Bronchial epithelial cell (primary cell): ENCODE measurements around the gene MARCHF7. TPM values are rescaled to one million over a fixed set of nuclear protein-coding genes. Genes with fewer than 3 reads are reported as not detected.
A peak's percentile ranks its signal among the peaks of the same experiment; 100 is the strongest.
"Not testable (repeated sequence)": the region's sequence is repeated elsewhere in the genome, so short reads cannot be mapped to it uniquely, and the experiment has no call there.

ENCODE experiments used
- DNase-seq: peaks from one replicate; pipeline ENCODE4 v3.0.0-alpha.2; 2010; ENCODE audit warnings: low read depth
- FAIRE-seq: peaks from 2 replicates; lab custom pipeline; 2011; peaks lifted over from hg19 to GRCh38; lab: Jason Lieb, UNC
- H3K27me3 ChIP-seq: 2 replicates; pipeline ENCODE4 v1.5.1; 2011; ENCODE audit warnings: low read length; ENCODE audit not compliant: control insufficient read depth, insufficient read depth
- H3K36me3 ChIP-seq: 2 replicates; pipeline ENCODE4 v1.5.1; 2011; ENCODE audit warnings: low read length; ENCODE audit not compliant: control insufficient read depth, insufficient read depth
- H3K4me3 ChIP-seq: 2 replicates; pipeline ENCODE4 v1.5.1; 2011; ENCODE audit warnings: mild to moderate bottlenecking, low read depth, low read length, control low read depth
- CTCF ChIP-seq: IDR thresholded peaks from 2 replicates; pipeline ENCODE4 v1.5.1; 2011; ENCODE audit warnings: mild to moderate bottlenecking, moderate library complexity, low read length, control low read depth, inconsistent platforms; ENCODE audit not compliant: insufficient read depth, severe bottlenecking
- total RNA-seq: library from RNA; depleted of rRNA; stranded (reverse); fragments of >200 nt; gene quantifications from 2 replicates; pipeline ENCODE4 v1.2.1, GENCODE V29; 2014

Gene MARCHF7
- 81.5 and 103 TPM in 2 replicates for total RNA-seq

- no peaks in the 10 kb centered on the region for H3K27me3 ChIP-seq
- H3K4me3 ChIP-seq = peak within 1 kb of the TSS; percentile 98
- peak; percentile 76 for TF ChIP-seq CTCF
- no peak for FAIRE-seq
- H3K36me3 ChIP-seq = peaks cover 2% of the 10 kb centered on the region
- DNase-seq = peak; percentile 86
These were observed at the start of gene MARCHF7 for GRCh38 chr2:159712143-159712928. TSS of gene MARCHF7 (plus strand) at chr2:159712506. CDS start at chr2:159729023, 16,517 bp downstream.

GRCh38 chr2:159667423-159667822 lies 44.9 kb upstream of the MARCHF7 start:
- DNase-seq, FAIRE-seq: not testable (repeated sequence)

GRCh38 chr2:159671047-159671446 lies 41.3 kb upstream of the MARCHF7 start:
- no peaks in the 10 kb centered on the region for H3K27me3 ChIP-seq
- H3K4me3 ChIP-seq = no peak overlapping the region
- no peak for DNase-seq
- H3K36me3 ChIP-seq = no peaks in the 10 kb centered on the region
- no peak for TF ChIP-seq CTCF
- no peak for FAIRE-seq

More at GRCh38 chr2:159667423-159667822, 44.9 kb upstream of the MARCHF7 start:
- H3K36me3 ChIP-seq, H3K4me3 ChIP-seq, H3K27me3 ChIP-seq: not testable (repeated sequence)

- no peaks in the 10 kb centered on the region for H3K27me3 ChIP-seq
- FAIRE-seq (no peak), DNase-seq (peak; percentile 40)
- no peak for TF ChIP-seq CTCF
- H3K36me3 ChIP-seq = no peaks in the 10 kb centered on the region
- H3K4me3 ChIP-seq = no peak overlapping the region
These were observed 34.7 kb upstream of the MARCHF7 start for GRCh38 chr2:159677654-159678053.

- no peaks in the 10 kb centered on the region for H3K27me3 ChIP-seq
- no peaks in the 10 kb centered on the region for H3K36me3 ChIP-seq
- no peak overlapping the region for H3K4me3 ChIP-seq
- TF ChIP-seq CTCF = no peak
- FAIRE-seq (no peak), DNase-seq (no peak)
These were observed 31.6 kb upstream of the MARCHF7 start for GRCh38 chr2:159680692-159681091.

GRCh38 chr2:159683817-159684216 lies 28.5 kb upstream of the MARCHF7 start:
- FAIRE-seq (no peak), DNase-seq (no peak)
- no peak for TF ChIP-seq CTCF
- Histone ChIP-seq H3K36me3 (no peaks in the 10 kb centered on the region), H3K27me3 (no peaks in the 10 kb centered on the region), H3K4me3 (no peak overlapping the region)
